Fibroblast of peridontal ligament (primary cell): ENCODE data around the gene TOMM40.
"Not testable (repeated sequence)": the region's sequence is repeated elsewhere in the genome, so short reads cannot be mapped to it uniquely, and the experiment has no call there.

ENCODE experiments used
- DNase-seq: peaks from one replicate; pipeline ENCODE4 v3.0.0-alpha.2; 2010; ENCODE audit errors: extremely low read depth

TOMM40 gene

DNA sequence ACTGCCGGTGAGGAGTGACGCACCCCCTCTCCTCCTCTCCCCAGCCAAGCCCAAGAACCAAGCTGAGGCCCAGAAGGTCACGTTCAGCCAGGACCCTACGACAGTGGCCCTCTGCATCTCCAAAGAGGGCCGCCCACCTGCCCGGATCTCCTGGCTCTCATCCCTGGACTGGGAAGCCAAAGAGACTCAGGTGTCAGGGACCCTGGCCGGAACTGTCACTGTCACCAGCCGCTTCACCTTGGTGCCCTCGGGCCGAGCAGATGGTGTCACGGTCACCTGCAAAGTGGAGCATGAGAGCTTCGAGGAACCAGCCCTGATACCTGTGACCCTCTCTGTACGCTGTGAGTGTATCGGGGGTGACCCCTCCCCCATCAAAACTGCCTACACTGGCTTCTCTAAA is 19.2 kb upstream of the TOMM40 start:
- DNase-seq: no peak

DNA sequence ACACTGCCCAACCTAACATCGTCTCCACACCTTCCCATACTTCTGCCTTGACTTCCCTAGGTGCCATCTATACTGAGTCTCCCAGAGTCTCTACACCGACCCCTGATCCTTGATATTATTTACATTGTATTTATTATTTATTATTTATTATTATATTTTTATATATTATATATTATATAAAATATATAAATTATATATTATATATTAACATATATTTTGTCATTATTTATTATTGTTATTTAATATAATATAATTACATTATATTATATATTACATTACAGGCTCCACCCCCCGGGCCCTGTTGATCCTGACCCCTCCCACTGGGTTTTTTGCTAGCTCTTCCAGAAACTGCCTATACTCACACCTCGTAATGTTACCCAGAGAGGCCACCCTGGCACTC is 18.4 kb upstream of the TOMM40 start:
- DNase-seq: no peak

DNA sequence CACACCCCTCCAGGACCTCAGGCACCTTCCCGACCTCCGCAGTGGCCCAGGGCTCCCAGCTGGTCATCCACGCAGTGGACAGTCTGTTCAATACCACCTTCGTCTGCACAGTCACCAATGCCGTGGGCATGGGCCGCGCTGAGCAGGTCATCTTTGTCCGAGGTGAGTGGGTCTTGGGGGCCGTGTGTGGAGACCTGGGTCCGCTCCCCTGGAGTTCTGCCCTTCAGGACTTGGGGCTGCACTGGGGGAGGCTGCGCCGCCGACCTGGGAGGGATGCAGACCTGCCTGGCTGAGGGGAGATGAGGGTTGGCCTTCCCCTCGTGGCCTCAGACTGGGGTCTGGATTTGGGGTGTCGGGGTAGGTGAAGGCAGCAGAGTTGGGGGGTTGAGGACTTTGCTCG is 16.7 kb upstream of the TOMM40 start:
- DNase-seq: no peak

DNA sequence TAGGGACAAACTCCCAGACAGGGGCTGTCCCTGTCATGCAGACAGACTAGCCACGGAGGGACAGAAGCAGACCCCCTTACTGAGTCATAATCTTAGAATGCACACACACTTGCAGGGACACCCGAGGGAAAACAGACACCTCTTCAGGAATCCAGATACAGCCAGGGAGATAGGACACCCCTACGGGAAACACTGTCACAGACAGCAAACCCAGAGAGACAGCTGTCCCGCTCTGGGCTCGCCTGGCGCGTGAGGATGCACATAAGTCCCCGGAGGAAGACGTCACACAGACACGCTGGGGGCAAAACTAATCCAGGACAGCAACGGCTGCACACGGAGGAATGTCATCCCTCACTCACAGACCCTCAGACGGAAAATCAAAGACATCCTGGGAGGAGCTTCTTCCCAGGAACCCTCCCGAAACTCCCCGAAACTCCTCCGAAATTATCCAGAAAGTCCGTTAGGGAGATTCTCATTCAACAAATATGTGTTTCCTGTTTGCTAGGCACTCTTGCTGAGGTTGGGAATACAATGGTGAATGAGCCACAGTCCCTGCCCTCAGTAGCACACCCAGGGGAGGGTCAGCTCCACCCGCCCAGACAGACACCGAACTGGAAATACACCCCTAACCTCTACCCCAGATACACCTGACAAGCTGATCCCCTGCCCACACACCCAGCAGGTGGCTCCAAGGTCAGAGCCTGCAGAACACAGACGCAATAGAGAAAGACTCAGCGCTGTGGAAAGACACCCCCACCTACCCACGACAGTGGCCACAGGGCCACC is 15.2 kb upstream of the TOMM40 start:
- no peak for DNase-seq

DNA sequence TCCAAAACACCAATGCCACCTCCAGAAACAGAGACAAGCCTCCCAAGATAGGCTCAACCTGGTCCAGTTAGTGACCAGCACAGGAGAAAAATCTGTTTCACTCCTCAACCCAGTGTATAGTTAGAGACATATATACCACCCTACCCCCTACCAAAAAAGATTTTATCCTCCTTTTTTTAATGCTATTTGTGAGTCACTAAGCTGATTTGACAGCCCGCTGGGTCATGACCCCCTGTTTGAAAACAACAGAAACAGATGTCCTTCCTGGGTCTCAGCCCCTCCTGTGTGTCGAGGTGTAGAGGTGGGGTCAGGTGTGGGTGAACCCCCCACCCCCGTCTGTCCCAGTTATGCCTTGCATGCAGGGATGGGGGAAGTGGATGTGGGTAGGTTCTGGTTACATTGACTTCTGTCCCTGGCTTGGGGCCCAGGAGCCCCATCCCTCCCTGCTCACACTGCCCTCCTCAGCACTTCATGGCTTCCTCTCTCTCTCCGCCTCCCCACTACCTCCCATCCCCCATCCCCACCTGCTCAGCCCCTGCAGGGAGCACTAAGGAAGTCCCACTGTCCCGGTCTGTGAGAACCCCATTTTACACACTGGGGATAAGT is 14.0 kb upstream of the TOMM40 start:
- DNase-seq: no peak

DNA sequence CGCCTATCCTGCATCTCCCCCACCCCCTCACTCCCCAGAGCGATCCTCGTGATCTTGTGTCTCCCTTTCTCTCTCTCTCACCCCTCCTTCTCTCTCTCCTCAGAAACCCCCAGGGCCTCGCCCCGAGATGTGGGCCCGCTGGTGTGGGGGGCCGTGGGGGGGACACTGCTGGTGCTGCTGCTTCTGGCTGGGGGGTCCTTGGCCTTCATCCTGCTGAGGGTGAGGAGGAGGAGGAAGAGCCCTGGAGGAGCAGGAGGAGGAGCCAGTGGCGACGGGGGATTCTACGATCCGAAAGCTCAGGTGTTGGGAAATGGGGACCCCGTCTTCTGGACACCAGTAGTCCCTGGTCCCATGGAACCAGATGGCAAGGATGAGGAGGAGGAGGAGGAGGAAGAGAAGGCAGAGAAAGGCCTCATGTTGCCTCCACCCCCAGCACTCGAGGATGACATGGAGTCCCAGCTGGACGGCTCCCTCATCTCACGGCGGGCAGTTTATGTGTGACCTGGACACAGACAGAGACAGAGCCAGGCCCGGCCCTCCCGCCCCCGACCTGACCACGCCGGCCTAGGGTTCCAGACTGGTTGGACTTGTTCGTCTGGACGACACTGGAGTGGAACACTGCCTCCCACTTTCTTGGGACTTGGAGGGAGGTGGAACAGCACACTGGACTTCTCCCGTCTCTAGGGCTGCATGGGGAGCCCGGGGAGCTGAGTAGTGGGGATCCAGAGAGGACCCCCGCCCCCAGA is 12.8 kb upstream of the TOMM40 start:
- no peak for DNase-seq

DNA sequence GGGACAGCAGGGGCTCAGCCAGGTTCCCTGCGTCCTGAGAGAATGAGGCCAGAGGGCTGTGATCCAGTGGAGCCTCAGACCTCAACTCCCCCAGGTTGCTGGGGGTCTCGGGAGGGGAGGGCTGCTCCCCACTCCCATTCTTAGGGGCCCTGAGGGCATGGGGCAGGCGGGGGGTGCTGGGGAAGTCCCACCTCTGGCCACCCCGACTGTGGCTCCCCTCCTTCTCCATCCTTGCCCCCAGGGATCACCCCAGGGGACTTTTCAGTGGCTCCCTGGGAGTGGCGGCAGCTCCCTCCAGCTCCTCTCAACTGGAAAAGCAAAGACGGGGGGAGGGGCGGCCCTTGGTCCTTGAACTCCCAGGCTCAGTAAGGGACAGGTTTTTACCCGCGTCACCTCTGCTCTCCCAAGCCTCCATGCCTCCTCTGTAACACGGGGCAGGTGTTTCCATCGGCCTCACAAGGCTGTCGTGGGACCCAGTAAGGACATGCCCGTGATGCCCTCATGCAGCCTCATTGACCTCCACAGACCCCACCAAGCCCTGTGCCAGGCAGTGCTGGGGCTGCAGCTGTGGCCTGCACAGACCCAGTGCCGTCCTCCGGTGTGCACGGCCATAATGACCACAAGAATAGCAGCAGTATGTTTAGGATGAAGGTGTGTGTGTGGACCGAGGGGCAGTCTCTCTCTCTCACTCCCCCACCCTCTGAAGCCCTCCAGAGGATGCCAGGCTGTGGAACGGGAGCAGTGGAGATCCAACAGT is 11.6 kb upstream of the TOMM40 start:
- no peak for DNase-seq

DNA sequence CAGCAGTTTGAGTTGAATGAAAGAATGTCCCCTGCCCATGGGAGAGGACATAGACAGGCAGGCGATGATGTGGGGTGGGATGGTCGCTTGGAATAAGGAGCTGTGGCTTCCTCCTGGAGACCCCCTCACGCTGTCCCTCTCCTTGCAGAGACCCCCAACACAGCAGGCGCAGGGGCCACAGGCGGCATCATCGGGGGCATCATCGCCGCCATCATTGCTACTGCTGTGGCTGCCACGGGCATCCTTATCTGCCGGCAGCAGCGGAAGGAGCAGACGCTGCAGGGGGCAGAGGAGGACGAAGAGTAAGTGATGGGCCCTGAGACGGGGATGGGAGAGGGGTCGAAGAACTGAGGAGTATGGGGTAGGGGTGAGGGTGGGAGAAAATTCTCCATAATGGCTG is 9.0 kb upstream of the TOMM40 start:
- no peak for DNase-seq

DNA sequence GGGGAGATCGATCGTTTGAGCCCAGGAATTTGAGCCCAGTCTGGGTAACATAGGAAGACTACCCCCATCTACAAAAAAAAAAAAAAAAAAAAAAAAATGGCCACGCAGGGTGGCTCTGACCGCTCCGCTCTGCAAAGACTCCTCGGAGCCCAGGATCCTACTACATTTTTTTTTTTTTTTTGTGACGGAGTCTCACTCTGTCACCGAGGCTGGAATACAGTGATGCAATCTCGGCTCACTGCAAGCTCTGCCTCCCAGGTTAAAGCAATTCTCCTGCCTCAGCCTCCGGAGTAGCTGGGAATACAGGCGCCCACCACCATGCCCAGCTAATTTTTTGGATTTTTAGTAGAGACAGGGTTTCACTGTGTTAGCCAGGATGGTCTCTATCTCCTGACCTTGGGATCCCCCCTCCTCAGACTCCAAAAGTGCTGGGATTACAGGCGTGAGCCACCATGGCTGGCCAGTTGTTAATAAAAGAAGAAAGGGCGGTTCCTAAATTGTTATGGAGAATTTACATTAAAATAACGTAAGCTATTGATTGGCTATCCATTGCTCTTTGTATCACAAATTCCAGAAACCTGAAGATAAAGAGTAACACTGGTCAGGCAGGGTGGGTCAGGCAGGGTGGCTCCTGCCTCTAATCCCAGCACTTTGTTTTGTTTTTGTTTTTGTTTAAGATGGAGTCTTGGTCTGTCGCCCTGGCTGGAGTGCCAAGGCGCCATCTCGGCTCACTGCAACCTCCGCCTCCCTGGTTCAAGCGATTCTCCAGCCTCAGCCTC is 8.2 kb upstream of the TOMM40 start:
- DNase-seq: not testable (repeated sequence)

DNA sequence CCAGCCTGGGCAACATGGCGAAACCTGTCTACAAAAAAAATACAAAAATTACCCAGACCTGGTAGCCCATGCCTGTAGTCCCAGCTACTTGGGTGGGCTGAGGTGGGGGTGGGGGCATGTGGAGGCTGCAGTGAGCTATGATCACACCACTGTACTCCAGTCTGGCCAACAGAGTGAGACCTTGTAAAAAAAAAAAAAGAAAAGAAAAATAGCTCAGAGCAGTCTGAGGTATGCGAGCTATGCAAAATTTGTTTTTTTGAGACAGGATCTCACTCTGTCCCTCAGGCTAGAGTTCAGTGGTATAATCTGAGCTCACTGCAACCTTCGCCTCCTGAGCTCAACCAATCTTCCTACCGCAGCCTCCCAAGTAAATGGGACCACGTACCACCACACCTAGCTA is 7.1 kb upstream of the TOMM40 start:
- DNase-seq: no peak

DNA sequence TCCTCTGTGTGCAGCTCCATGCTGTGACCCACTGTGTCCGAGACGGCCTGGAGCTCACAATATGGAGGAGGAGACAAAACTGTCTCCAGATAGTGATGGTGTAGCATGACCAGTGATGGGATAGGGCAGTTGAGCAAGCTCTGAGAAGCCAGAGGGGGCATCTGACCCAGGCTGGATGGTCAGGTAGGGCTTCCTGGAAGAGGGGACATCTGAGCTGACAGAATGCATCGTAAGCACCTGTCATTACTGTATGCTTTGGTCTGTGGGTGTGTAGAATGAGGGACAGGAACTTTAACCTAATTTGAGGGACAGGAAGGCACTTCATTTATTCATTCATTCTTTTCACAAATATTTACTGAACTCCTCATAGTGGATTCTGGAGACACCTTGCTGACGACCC is 6.5 kb upstream of the TOMM40 start:
- no peak for DNase-seq

DNA sequence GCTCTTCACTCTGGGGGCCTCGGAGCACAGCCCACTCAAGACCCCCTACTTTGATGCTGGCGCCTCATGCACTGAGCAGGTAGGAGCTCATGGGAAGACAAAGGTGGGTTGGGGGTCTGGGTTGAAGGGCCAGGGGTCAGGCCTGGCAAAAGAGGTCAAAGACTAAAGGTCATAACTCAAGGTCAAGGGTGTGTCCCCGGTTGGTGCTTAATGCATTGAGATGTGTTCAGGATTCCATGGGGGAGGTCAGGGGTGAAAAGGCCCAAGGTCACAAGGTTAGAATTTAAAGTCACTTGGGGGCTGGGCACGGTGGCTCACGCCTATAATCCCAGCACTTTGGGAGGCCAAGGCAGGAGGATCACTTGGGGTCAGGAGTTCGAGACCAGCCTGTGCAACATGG is 4.9 kb upstream of the TOMM40 start:
- no peak for DNase-seq

DNA sequence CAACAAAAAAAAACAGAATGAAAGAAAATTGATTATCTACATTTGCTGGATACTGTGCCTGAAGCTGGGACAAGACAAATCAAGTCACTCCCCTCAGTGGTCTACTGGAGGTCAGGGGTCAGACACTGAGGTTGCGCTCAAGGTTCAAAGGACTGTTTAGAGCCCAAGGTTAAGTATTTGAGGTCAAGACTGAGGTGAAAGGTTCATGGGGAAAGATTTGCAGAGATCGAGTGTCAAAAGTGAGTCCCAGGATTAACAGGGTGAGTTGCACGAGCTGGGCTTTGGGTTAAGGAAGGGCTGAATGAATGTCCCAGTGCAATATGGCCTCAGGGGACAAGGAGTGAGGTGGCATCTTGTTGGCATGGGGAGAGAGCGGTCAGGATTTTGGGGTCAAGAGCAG is 3.4 kb upstream of the TOMM40 start:
- no peak for DNase-seq

DNA sequence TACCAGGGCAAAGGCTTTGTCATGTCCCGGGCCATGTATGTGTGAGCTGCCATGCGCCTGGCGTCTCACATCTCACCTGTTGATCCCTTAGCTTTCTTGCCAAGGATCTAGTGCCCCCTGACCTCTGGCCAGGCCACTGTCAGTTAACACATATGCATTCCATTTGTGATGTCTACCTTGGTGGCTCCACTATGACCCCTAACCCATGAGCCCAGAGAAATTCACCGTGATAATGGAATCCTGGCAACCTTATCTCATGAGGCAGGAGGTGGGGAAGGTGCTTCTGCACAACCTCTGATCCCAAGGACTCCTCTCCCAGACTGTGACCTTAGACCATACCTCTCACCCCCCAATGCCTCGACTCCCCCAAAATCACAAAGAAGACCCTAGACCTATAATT is 2.7 kb upstream of the TOMM40 start:
- DNase-seq: not testable (repeated sequence)

DNA sequence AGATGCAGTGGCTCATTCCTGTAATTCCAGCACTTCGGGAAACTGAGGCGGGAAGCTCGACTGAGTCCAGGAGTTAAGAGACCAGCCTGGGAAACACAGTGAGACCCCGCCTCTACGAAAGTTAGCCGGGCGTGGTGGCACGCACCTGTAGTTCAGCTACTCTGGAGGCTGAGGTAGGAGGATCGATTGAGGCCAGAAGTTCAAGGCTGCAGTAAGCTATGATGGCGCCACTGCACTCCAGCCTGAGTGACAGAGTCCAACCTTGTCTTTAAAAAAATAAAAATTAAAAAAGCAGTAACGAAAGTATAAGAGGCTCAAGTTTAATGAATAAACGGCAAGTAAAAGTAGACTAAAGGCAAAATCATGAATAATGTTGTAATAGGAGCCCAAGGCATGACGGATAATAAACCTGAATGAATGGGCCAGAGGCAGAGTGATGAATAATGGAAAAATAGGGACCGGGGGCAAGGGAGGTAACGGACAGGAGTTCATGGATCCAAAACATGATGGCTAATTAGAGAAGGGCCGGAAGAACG is 1.2 kb upstream of the TOMM40 start:
- no peak for DNase-seq

DNA sequence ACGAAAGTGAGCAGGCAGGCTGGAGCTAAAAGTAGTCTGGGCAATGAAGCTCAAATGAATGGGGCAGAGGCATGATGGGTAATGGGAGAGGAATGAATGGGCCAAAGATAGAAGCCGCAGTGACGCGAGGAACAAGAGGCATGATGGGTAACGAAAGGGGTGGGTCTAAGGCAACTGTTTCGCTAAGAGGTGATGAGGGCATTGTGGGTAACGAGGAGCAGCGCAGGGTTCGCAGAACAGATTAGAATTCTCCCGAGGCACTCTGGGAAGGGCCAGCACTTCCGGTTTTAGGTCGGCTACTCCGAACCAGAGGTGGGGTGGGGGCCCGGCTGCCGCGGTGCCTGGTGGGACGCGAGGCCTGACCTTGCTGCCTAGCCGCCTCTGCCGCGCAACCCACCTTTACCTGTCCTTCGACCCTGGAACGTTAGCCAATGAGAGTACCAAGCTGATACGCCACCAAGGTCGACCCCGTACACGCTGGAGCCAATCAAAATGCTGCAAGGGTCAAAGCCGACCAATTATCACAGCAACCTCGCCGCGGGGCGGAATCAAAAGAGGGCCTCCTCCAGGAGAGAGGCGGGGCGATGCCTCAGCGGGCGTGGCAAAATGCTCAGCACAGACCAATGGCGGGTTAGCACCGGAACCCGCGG is 563 bp upstream of the TOMM40 start:
- peak; percentile 100 for DNase-seq

DNA sequence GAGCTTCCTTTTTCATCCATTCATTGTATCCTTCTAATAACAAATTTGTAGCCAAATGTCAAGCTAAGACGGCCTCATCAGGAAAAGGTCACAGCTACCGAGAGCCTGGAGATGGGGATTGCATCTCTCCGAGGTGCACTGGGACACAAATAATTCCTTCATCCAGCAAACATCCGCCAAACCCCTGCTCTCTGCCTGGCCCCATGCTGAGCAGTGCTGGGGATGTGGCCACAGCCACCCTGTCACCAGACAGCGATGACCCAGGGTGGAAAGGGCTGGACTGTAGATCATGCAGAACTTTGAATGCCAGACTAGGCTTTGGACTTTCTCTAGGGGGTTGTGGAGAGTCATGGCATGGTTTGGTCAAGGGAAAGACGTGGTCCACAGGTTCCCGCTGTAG is 1.9 kb downstream of the TOMM40 start:
- DNase-seq: no peak

DNA sequence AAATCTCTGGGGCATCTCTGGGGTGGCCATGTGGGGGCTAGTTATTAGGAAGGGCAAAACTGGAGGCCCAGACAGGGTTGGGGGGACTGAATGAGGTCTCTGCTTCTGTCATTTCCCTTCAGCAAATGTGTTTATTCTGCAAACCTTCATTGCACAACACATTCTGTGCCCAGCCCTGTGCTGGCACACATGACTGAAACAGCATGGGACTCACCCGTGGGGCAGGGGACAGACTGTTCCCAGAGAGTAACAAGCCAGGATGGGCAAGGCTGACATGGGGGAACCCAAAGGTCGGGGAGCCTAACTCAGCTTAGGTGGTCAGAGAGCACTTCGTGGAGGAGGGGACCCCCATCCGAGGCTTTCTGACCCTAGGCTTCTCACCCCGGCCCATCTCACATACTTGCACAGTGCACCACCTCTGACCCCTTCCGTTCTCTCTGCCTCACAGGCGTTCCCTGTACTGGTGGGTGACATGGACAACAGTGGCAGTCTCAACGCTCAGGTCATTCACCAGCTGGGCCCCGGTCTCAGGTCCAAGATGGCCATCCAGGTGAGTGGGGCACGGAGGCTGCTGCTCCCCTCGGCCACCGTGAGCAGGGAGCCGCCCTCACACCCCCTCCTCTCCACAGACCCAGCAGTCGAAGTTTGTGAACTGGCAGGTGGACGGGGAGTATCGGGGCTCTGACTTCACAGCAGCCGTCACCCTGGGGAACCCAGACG is 2.4 kb downstream of the TOMM40 start:
- DNase-seq: no peak

DNA sequence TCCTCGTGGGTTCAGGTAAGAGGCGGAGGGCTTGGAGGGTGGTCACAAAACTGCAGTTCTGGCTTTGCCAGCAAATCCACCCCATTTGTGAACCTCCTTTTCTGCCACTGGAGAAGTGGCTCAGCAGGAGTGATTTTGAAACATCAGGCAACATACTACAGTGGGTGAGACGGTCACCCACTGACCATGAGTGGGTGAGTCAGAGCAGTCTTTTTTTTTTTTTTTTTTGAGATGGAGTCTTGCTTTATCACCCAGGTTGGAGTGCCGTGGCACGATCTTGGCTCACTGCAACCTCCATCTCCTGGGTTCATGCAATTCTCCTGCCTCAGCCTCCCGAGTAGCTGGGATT is 3.0 kb downstream of the TOMM40 start:
- no peak for DNase-seq

DNA sequence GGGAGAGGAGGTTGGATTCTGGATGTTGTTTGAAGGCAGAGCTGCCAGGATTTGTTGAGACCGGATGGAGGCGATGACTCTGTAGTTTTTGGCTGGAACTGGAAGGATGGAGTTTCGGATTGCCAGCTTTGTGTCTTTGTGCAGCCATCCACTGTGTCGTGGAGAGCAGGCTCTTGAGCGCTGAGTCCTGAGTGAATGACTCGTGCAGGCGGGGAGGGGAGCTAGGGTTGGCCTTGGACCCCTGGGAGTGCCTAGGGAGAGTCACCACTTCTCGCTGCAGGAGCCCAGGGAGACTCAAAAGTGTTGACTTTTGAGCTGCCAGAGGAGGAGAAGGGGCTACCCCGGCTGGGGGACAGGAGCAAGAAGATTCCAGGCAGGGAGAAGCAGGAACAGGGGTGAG is 3.9 kb downstream of the TOMM40 start:
- DNase-seq: no peak
